Neutrophil (primary cell): ENCODE data around the gene TRIM58.
A peak's percentile ranks its signal among the peaks of the same experiment; 100 is the strongest.

Experiments used
- H3K27ac ChIP-seq: fragments of 200-600 bp; sonication (generic); 2 replicates; pipeline ENCODE4 v1.5.1; 2016; ENCODE audit warnings: mild to moderate bottlenecking, moderate library complexity
- H3K27me3 ChIP-seq: fragments of 200-600 bp; sonication (generic); 2 replicates; pipeline ENCODE4 v1.6.0; 2016; ENCODE audit warnings: mild to moderate bottlenecking
- H3K36me3 ChIP-seq: fragments of 200-600 bp; sonication (generic); 2 replicates; pipeline ENCODE4 v1.5.1; 2017
- H3K4me1 ChIP-seq, 2 experiments: fragments of 200-600 bp in 1 of 2; sonication (generic) in 1 of 2; 1 replicate in 1 of 2; 2 replicates in 1 of 2; pipeline versions ENCODE4 v1.5.1 to v1.6.1; 2013 to 2016; ENCODE audit warnings: low read depth in 1 of 2, low read length in 1 of 2, mild to moderate bottlenecking in 1 of 2, moderate library complexity in 1 of 2; ENCODE audit not compliant: control insufficient read depth in 1 of 2, insufficient read depth in 1 of 2
- H3K4me3 ChIP-seq, 2 experiments: fragments of 200-600 bp in 1 of 2; sonication (generic) in 1 of 2; 1 replicate in 1 of 2; 2 replicates in 1 of 2; pipeline ENCODE4 v1.5.1; 2013 to 2016; ENCODE audit warnings: low read depth in 1 of 2, low read length in 1 of 2, mild to moderate bottlenecking in 1 of 2, moderate library complexity in 1 of 2
- H3K9me3 ChIP-seq: fragments of 200-600 bp; sonication (generic); 2 replicates; pipeline ENCODE4 v1.5.1; 2016
- CTCF ChIP-seq: fragments of 200-600 bp; sonication (generic); IDR thresholded peaks from 2 replicates; pipeline ENCODE4 v1.5.1; 2016; ENCODE audit warnings: antibody characterized with exemption

The TRIM58 gene

GRCh38 chr1:247855911-247856310 lies 1.1 kb upstream of the TRIM58 start:
- Histone ChIP-seq H3K36me3 (no peaks in the 10 kb centered on the region), H3K4me1 (peaks cover 9 to 10% of the 10 kb centered on the region in 2 experiments), H3K27ac (no peak overlapping the region), H3K27me3 (peaks cover 55% of the 10 kb centered on the region), H3K4me3 (no peak overlapping the region), H3K9me3 (no peaks in the 10 kb centered on the region)
- TF ChIP-seq CTCF: no peak

- no peaks in the 10 kb centered on the region for H3K36me3 ChIP-seq
- H3K27ac ChIP-seq: no peak overlapping the region
- H3K9me3 ChIP-seq: no peaks in the 10 kb centered on the region
- no peak for TF ChIP-seq CTCF
- peaks cover 55% of the 10 kb centered on the region for H3K27me3 ChIP-seq
- H3K4me3 ChIP-seq: peak overlapping the region; percentile 15 to 59
- peaks cover 9 to 10% of the 10 kb centered on the region in 2 experiments for H3K4me1 ChIP-seq
Measured at GRCh38 chr1:247857985-247858619, 1.1 kb downstream of the TRIM58 start.

GRCh38 chr1:247862756-247863155 lies 5.8 kb downstream of the TRIM58 start:
- TF ChIP-seq CTCF: no peak
- peaks cover 23% of the 10 kb centered on the region for H3K27me3 ChIP-seq
- H3K4me1 ChIP-seq: peaks cover 3 to 6% of the 10 kb centered on the region in 2 experiments
- no peak overlapping the region for H3K4me3 ChIP-seq
- no peaks in the 10 kb centered on the region for H3K9me3 ChIP-seq
- H3K36me3 ChIP-seq: no peaks in the 10 kb centered on the region
- no peak overlapping the region for H3K27ac ChIP-seq

- H3K27ac ChIP-seq: no peak overlapping the region
- H3K4me1 ChIP-seq: no peaks in the 10 kb centered on the region
- no peak for TF ChIP-seq CTCF
- H3K9me3 ChIP-seq: no peaks in the 10 kb centered on the region
- H3K27me3 ChIP-seq: peaks cover 4% of the 10 kb centered on the region
- no peaks in the 10 kb centered on the region for H3K36me3 ChIP-seq
- H3K4me3 ChIP-seq: no peak overlapping the region
Measured at GRCh38 chr1:247864644-247865043, 7.7 kb downstream of the TRIM58 start.

- no peak overlapping the region for H3K27ac ChIP-seq
- TF ChIP-seq CTCF: no peak
- no peaks in the 10 kb centered on the region for H3K36me3 ChIP-seq
- no peak overlapping the region for H3K4me3 ChIP-seq
- no peaks in the 10 kb centered on the region for H3K27me3 ChIP-seq
- H3K4me1 ChIP-seq: no peaks in the 10 kb centered on the region
- no peaks in the 10 kb centered on the region for H3K9me3 ChIP-seq
Measured at GRCh38 chr1:247865416-247865815, 8.4 kb downstream of the TRIM58 start.
